Heart right ventricle (tissue), 16 donors: ENCODE measurements around the gene FGF18. TPM values are rescaled to one million over a fixed set of nuclear protein-coding genes. Genes with fewer than 3 reads are reported as not detected.

Source experiments
- ATAC-seq, 8 donors: fragments of 200-7000 bp; cut with Tn5 transposase; one replicate each; pipeline ENCODE4 v1.9.1; 2020; ENCODE audit warnings: mild to moderate bottlenecking in 8 of 8, moderate library complexity in 8 of 8, moderate number of reproducible peaks in 1 of 8
- DNase-seq, 2 donors: peaks; one replicate each; pipeline ENCODE4 v3.0.0-alpha.2; 2020
- H3K27ac ChIP-seq, 10 donors: fragments of 200-600 bp; sonication (generic) in 2 of 10; one replicate each; pipeline versions ENCODE4 v1.5.0 to v1.8.0; 2020 to 2022; ENCODE audit warnings: mild to moderate bottlenecking in 3 of 10
- H3K27me3 ChIP-seq, 7 donors: fragments of 200-600 bp; one replicate each; pipeline ENCODE4 v1.8.0; 2021 to 2022; ENCODE audit warnings: mild to moderate bottlenecking in 2 of 7
- H3K36me3 ChIP-seq, 9 donors: fragments of 200-600 bp; sonication (generic) in 1 of 9; one replicate each; pipeline versions ENCODE4 v1.5.0 to v1.8.0; 2020 to 2022; ENCODE audit warnings: mild to moderate bottlenecking in 2 of 9
- H3K4me1 ChIP-seq, 9 donors: fragments of 200-600 bp; sonication (generic) in 1 of 9; one replicate each; pipeline versions ENCODE4 v1.5.0 to v1.8.0; 2020 to 2022; ENCODE audit warnings: mild to moderate bottlenecking in 4 of 9
- H3K4me3 ChIP-seq, 10 donors: fragments of 200-600 bp; sonication (generic) in 2 of 10; one replicate each; pipeline versions ENCODE4 v1.5.0 to v1.8.0; 2020 to 2022; ENCODE audit warnings: mild to moderate bottlenecking in 7 of 10, moderate library complexity in 2 of 10
- H3K9me3 ChIP-seq, 11 donors: fragments of 200-600 bp in 10 of 11; sonication (generic) in 2 of 11; one replicate each; pipeline versions ENCODE4 v1.5.0 to v1.8.0; 2013 to 2022; ENCODE audit warnings: mild to moderate bottlenecking in 2 of 11, control low read depth in 1 of 11, moderate library complexity in 1 of 11
- CTCF ChIP-seq, 9 donors: fragments of 200-600 bp; sonication (generic) in 2 of 9; IDR thresholded peaks; one replicate each; pipeline versions ENCODE4 v1.5.0 to v1.8.0; 2021 to 2022; ENCODE audit warnings: antibody characterized with exemption in 9 of 9, mild to moderate bottlenecking in 5 of 9, moderate library complexity in 1 of 9
- WGBS, 2 donors: extraction: QIAGEN DNeasy Blood & Tissue Kit; methylation state at CpG; one replicate each; pipeline ENCODE4 v1.1.7; 2013; ENCODE audit warnings: inconsistent platforms in 1 of 2; 5-methylcytosine and 5-hydroxymethylcytosine counted together
- intact Hi-C, 10 donors: fragments of 100-400 bp; cut with DNase I; formaldehyde crosslinking; loops; one replicate each; pipeline versions ENCODE4 v1.11.1 to v1.14.2; 2022
- polyA plus RNA-seq, 2 donors: library from polyadenylated mRNA; stranded (reverse); fragments of 200-250 nt; gene quantifications; one replicate each; pipeline ENCODE4 v1.2.3, GENCODE V29; 2013
- total RNA-seq, 10 donors: library from RNA; stranded (reverse); fragmentation: NEBNext Ultra II Directional in 3 of 10; extraction: Animal tissue kit (Norgen Biotek cat#: 25700) in 3 of 10; gene quantifications; one replicate each; pipeline versions ENCODE4 v1.2.1 to v1.2.4, GENCODE V29; 2021 to 2023
- donor health status: Arrhythmogenic right ventricular cardiomyopathy.
- donor health status: ischemic (EF 13 %, LVEDD 7.1; RV severe dilation, severe dysfunction).
- donor health status: healthy with polysubstance abuse.
- donor health status: DM: no; HTN: yes; CAD: no.
- donor health status: DM: no; HTN: no; CAD: no.
- donor health status: ischemic (EF 25% LVEDD 6.9; RV normal size, moderate dysfunction).
- donor health status: ischemic (EF 25% LVEDD 5.7; RV mildly dilated, moderate dysfunction).
- donor health status: healthy.
- donor health status: DM: yes; HTN: yes; CAD: no.
- donor health status: Ischemic cardiomyopathy.
- donor health status: ischemic (EF 35%, LVEDD 5.7; RV mildly dilated, moderate dysfunction).
- donor health status: nonischemic (EF 11% LVEDD 7.7; RV severe dilation, severe dysfunction).
- donor health status: DM: yes; HTN: yes; CAD: no.
- donor health status: PGD.
- donor health status: ischemic (EF 29% LVEDD 5.4; RV normal size, mild dysfunction).
- donor health status: nonischemic (EF 23%, LVEDD 6.1; RV moderate dilation, normal function).

The FGF18 gene
- total and polyA plus RNA-seq, 12 donors: 1.7 to 39.2 (median 13.7) TPM

GRCh38 chr5:171416160-171417049, 3.0 kb upstream of the FGF18 start:
- Histone ChIP-seq H3K27ac (no peak overlapping the region), H3K36me3 (peaks cover 0 to 33% (median 3%) of the 10 kb centered on the region in 9 donors), H3K27me3 (peaks cover 0 to 28% (median 0%) of the 10 kb centered on the region in 7 donors), H3K4me1 (peaks cover 15 to 30% (median 25%) of the 10 kb centered on the region in 9 donors), H3K9me3 (no peaks in the 10 kb centered on the region), H3K4me3 (no peak overlapping the region)
- ATAC-seq (no peak), DNase-seq (no peak)
- WGBS, 2 donors: 90 to 92% methylated on average over 11 of the region's 11 CpGs
- intact Hi-C loops: loop anchor here (5.0 to 10.0 kb wide), 11 partner anchors 66 to 1028 kb away; no protein-coding TSS in a partner anchor
- TF ChIP-seq CTCF (IDR thresholded peaks at IDR 0.05): no peak

DNA sequence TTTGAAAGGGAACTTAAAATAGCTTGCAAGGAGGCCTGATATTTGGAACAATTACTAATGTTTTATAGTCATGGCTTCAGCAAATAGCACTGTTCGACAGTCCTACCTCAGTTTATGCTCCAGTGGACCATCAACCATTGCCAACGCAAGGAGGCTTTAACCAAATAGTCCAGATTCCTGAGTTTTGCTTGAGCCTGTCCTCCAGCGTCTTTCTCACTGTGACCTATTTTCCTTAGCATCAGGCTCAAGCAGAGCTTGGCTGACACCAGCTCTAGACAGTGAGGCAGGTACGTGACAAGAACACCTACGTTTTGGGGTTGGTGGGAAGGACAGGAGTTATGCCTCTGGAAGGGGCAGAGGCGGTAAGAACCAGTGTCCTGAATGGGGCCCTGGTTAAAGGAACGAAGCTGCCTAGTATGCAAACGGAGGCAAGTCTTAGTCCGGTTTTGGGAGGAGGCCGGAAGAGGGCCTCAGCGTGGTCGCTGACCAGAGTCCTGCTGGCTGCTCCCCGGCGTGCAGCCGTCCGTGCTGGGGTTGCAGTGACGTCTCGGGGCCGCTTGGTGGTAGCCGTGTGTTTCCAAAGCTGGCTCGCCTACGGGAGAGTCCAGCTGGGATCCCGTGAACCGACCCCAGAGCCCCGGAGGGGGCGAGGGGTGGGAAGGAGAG, 998 bp upstream of the FGF18 start:
- DNase-seq: peak; percentile 85
- intact Hi-C loops: loop anchor here (2.0 to 10.0 kb wide), 15 partner anchors 64 to 1026 kb away; no protein-coding TSS in a partner anchor
- Histone ChIP-seq H3K27ac (peak overlapping the region in 7 of 10 donors; percentile 7 to 90 (median 78)), H3K4me3 (peak overlapping the region in 9 of 10 donors; percentile 42 to 66 (median 55)), H3K27me3 (peaks cover 0 to 35% (median 0%) of the 10 kb centered on the region in 7 donors), H3K36me3 (peaks cover 0 to 13% (median 0%) of the 10 kb centered on the region in 9 donors), H3K4me1 (peaks cover 15 to 48% (median 31%) of the 10 kb centered on the region in 9 donors), H3K9me3 (no peaks in the 10 kb centered on the region)
- 12 to 13% methylated on average over 26 of the region's 26 CpGs for WGBS, 2 donors
- peak; percentile 84 to 98 (median 95) for TF ChIP-seq CTCF (IDR thresholded peaks at IDR 0.05)
- peak; percentile 78 to 90 (median 86) for ATAC-seq

DNA sequence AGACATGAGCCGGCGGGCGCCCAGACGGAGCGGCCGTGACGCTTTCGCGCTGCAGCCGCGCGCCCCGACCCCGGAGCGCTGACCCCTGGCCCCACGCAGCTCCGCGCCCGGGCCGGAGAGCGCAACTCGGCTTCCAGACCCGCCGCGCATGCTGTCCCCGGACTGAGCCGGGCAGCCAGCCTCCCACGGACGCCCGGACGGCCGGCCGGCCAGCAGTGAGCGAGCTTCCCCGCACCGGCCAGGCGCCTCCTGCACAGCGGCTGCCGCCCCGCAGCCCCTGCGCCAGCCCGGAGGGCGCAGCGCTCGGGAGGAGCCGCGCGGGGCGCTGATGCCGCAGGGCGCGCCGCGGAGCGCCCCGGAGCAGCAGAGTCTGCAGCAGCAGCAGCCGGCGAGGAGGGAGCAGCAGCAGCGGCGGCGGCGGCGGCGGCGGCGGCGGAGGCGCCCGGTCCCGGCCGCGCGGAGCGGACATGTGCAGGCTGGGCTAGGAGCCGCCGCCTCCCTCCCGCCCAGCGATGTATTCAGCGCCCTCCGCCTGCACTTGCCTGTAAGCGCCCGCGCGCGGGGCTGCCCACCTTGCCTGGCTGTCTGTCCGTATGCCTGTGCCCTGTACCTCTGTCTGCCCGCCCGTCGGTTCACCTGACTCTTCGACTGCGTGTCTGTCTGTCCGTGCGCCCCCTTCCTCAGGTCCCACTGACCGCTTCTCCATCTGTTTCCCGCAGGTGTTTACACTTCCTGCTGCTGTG, 412 bp downstream of the FGF18 start:
- 1% methylated on average over 64 to 95 of the region's 95 CpGs for WGBS, 2 donors
- Histone ChIP-seq H3K27me3 (peaks cover 0 to 35% (median 0%) of the 10 kb centered on the region in 7 donors), H3K9me3 (no peaks in the 10 kb centered on the region), H3K4me3 (peak overlapping the region; percentile 11 to 66 (median 54)), H3K4me1 (peaks cover 15 to 57% (median 31%) of the 10 kb centered on the region in 9 donors), H3K27ac (peak overlapping the region; percentile 8 to 90 (median 74)), H3K36me3 (peaks cover 0 to 4% (median 0%) of the 10 kb centered on the region in 9 donors)
- ATAC-seq (peak in 4 of 8 donors; percentile 10 to 31 (median 21)), DNase-seq (peak in 1 of 2 donors; percentile 39)
- peak in 1 of 9 donors; percentile 14 for TF ChIP-seq CTCF (IDR thresholded peaks at IDR 0.05)
- intact Hi-C loops: loop anchor here (2.0 to 10.0 kb wide), 22 partner anchors 55 to 1025 kb away; no protein-coding TSS in a partner anchor
